WTC11 (cell line): ENCODE measurements around the gene GABARAPL2. TPM values are rescaled to one million over a fixed set of nuclear protein-coding genes. Genes with fewer than 3 reads are reported as not detected.

ENCODE experiments used
- ATAC-seq: fragments of 200-7000 bp; cut with Tn5 transposase; 2 replicates; pipeline ENCODE4 v1.10.0; 2021; ENCODE audit warnings: mild to moderate bottlenecking, moderate library complexity
- CTCF ChIA-PET: fragments of 300-600 bp; sonication (Branson Sonifier 250); formaldehyde crosslinking; loops from one replicate; lab custom pipeline; 2021; ENCODE audit warnings: antibody characterized with exemption; lab: Charles Lee
- POLR2A ChIA-PET: fragments of 350-600 bp; sonication (Branson Sonifier 250); formaldehyde crosslinking; loops from one replicate; lab custom pipeline; 2021; ENCODE audit warnings: antibody characterized with exemption; lab: Charles Lee
- DNase-seq: peaks from one replicate; pipeline ENCODE4 v3.0.0; 2021; ENCODE audit warnings: low spot score
- H3K27ac Mint-ChIP-seq: 2 replicates; pipeline ENCODE4 v1.8.0; 2021; ENCODE audit warnings: mixed read lengths
- H3K27me3 Mint-ChIP-seq: 2 replicates; pipeline ENCODE4 v1.8.0; 2021; ENCODE audit warnings: low read depth, mild to moderate bottlenecking, moderate library complexity, mixed read lengths
- H3K36me3 Mint-ChIP-seq: 2 replicates; pipeline ENCODE4 v1.8.0; 2021; ENCODE audit warnings: mixed read lengths
- H3K4me1 Mint-ChIP-seq: 2 replicates; pipeline ENCODE4 v1.8.0; 2022; ENCODE audit warnings: mixed read lengths
- H3K4me3 Mint-ChIP-seq: 2 replicates; pipeline ENCODE4 v1.8.0; 2021; ENCODE audit warnings: mild to moderate bottlenecking, moderate library complexity, mixed read lengths
- H3K9me3 Mint-ChIP-seq: 2 replicates; pipeline ENCODE4 v1.8.0; 2021; ENCODE audit warnings: mixed read lengths
- CREM ChIP-seq: sonication (generic); formaldehyde crosslinking; IDR thresholded peaks from 2 replicates; pipeline ENCODE4 v1.8.1; 2022; ENCODE audit warnings: mild to moderate bottlenecking, missing genetic modification reagents, moderate library complexity
- ESRRA ChIP-seq: sonication (generic); formaldehyde crosslinking; IDR thresholded peaks from 2 replicates; pipeline ENCODE4 v1.8.1; 2022; ENCODE audit warnings: mild to moderate bottlenecking, missing genetic modification reagents, borderline replicate concordance
- FOXJ3 ChIP-seq: sonication (generic); formaldehyde crosslinking; IDR thresholded peaks from 2 replicates; pipeline ENCODE4 v1.9.0; 2021; ENCODE audit warnings: missing genetic modification reagents, mild to moderate bottlenecking, borderline replicate concordance
- FOXK1 ChIP-seq: sonication (generic); formaldehyde crosslinking; IDR thresholded peaks from 2 replicates; pipeline ENCODE4 v1.8.0; 2022; ENCODE audit warnings: mild to moderate bottlenecking, moderate library complexity, missing genetic modification reagents
- GABPB1 ChIP-seq: sonication (generic); formaldehyde crosslinking; IDR thresholded peaks from 2 replicates; pipeline ENCODE4 v1.8.1; 2023; ENCODE audit warnings: mild to moderate bottlenecking, missing genetic modification reagents
- JAZF1 ChIP-seq: fragments of 250-450 bp; sonication (Bioruptor Pico); IDR thresholded peaks from 2 replicates; pipeline ENCODE4 v1.9.0; 2021; ENCODE audit warnings: moderate library complexity, mild to moderate bottlenecking, inconsistent platforms
- JUN ChIP-seq: sonication (generic); formaldehyde crosslinking; IDR thresholded peaks from 2 replicates; pipeline ENCODE4 v1.8.0; 2023; ENCODE audit warnings: mild to moderate bottlenecking, missing genetic modification reagents
- KAT7 ChIP-seq: sonication (generic); formaldehyde crosslinking; IDR thresholded peaks from 2 replicates; pipeline ENCODE4 v1.8.1; 2023; ENCODE audit warnings: missing genetic modification reagents, mild to moderate bottlenecking, borderline replicate concordance
- MXD4 ChIP-seq: fragments of 250-450 bp; sonication (Bioruptor Pico); IDR thresholded peaks from 2 replicates; pipeline ENCODE4 v1.8.0; 2021; ENCODE audit warnings: mild to moderate bottlenecking, moderate library complexity, borderline replicate concordance
- NR3C1 ChIP-seq: sonication (generic); formaldehyde crosslinking; conservative IDR thresholded peaks from 2 replicates; pipeline ENCODE4 v1.8.1; 2023; ENCODE audit warnings: low read depth, mild to moderate bottlenecking, missing genetic modification reagents
- SMAD3 ChIP-seq: sonication (generic); formaldehyde crosslinking; IDR thresholded peaks from 2 replicates; pipeline ENCODE4 v1.8.0; 2022; ENCODE audit warnings: missing genetic modification reagents, mild to moderate bottlenecking, borderline replicate concordance
- SMAD4 ChIP-seq: sonication (generic); formaldehyde crosslinking; IDR thresholded peaks from 2 replicates; pipeline ENCODE4 v1.8.0; 2022; ENCODE audit warnings: mild to moderate bottlenecking, missing genetic modification reagents
- ZNF138 ChIP-seq: sonication (generic); formaldehyde crosslinking; conservative IDR thresholded peaks from 2 replicates; pipeline ENCODE4 v1.8.1; 2022; ENCODE audit warnings: mild to moderate bottlenecking, moderate library complexity, missing genetic modification reagents
- ZNF219 ChIP-seq: sonication (generic); formaldehyde crosslinking; IDR thresholded peaks from 2 replicates; pipeline ENCODE4 v1.8.0; 2023; ENCODE audit warnings: missing genetic modification reagents, mild to moderate bottlenecking, borderline replicate concordance
- ZNF425 ChIP-seq: fragments of 250-450 bp; sonication (Bioruptor Pico); conservative IDR thresholded peaks from 2 replicates; pipeline ENCODE4 v1.9.0; 2021; ENCODE audit warnings: mild to moderate bottlenecking
- ZNF671 ChIP-seq: fragments of 250-450 bp; sonication (Bioruptor Pico); IDR thresholded peaks from 2 replicates; pipeline ENCODE4 v1.8.0; 2021; ENCODE audit warnings: mild to moderate bottlenecking
- total RNA-seq: library from RNA; stranded (reverse); gene quantifications from 3 replicates; pipeline ENCODE4 v1.2.3, GENCODE V29; 2021
- TF ChIP-seq, protein P1 (sequence below): sonication (generic); formaldehyde crosslinking; IDR thresholded peaks from 2 replicates; pipeline ENCODE4 v1.8.0; 2022; ENCODE audit warnings: missing genetic modification reagents
- TF ChIP-seq, protein P2 (sequence below): fragments of 250-450 bp; sonication (Bioruptor Pico); IDR thresholded peaks from 2 replicates; pipeline ENCODE4 v1.9.0; 2021; ENCODE audit warnings: mild to moderate bottlenecking
- TF ChIP-seq, protein P3 (sequence below): fragments of 200-600 bp; IDR thresholded peaks from 2 replicates; pipeline ENCODE4 v1.8.0; 2022; ENCODE audit warnings: antibody characterized with exemption
- TF ChIP-seq, protein P4 (sequence below): sonication (generic); formaldehyde crosslinking; IDR thresholded peaks from 2 replicates; pipeline ENCODE4 v1.8.1; 2023; ENCODE audit warnings: mild to moderate bottlenecking, missing genetic modification reagents

GABARAPL2 gene
- total RNA-seq, 1 experiment from 2014 or later, result 60.8 TPM

DNA sequence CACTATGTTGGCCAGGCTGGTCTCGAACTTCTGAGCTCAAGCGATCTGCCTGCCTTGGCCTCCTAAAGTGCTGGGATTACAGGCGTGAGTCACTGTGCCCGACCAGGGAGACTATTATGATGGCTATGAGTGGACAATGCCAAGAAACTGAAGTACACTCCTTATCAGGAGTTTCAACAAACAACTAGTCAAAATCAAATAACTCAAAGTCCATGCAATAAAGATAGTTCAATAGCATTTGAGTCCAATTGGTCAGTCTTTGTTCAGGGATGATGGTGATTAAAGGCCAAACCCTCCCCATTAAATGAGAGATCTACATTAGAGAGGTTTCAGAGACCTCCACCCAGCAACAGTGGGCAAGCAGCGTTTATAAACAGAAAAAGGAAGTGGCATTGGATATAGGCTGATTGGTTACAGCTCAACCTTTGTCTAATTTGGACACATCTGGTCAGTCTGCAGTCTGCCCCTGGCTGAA lies 38.3 kb upstream of the GABARAPL2 start:
- peaks cover 5% of the 10 kb centered on the region; the same call in 1 of the 2 replicates for H3K9me3 Mint-ChIP-seq
- ChIA-PET CTCF (interaction anchor here (1.4 to 1.5 kb wide), 2 partner anchors 11 to 63 kb away, joined by 3 to 6 read pairs; no protein-coding TSS in a partner anchor), POLR2A (no interaction called here)
- ATAC-seq, result no peak
- no peaks in the 10 kb centered on the region for H3K4me1 Mint-ChIP-seq
- DNase-seq, result no peak
- H3K27me3 Mint-ChIP-seq, result no peaks in the 10 kb centered on the region
- no peaks in the 10 kb centered on the region for H3K36me3 Mint-ChIP-seq
- H3K27ac Mint-ChIP-seq, result no peak overlapping the region
- TF ChIP-seq FOXK1, result no peak
- TF ChIP-seq KAT7 (CRISPR knock-in tag), result no peak
- TF ChIP-seq, protein P1, sequence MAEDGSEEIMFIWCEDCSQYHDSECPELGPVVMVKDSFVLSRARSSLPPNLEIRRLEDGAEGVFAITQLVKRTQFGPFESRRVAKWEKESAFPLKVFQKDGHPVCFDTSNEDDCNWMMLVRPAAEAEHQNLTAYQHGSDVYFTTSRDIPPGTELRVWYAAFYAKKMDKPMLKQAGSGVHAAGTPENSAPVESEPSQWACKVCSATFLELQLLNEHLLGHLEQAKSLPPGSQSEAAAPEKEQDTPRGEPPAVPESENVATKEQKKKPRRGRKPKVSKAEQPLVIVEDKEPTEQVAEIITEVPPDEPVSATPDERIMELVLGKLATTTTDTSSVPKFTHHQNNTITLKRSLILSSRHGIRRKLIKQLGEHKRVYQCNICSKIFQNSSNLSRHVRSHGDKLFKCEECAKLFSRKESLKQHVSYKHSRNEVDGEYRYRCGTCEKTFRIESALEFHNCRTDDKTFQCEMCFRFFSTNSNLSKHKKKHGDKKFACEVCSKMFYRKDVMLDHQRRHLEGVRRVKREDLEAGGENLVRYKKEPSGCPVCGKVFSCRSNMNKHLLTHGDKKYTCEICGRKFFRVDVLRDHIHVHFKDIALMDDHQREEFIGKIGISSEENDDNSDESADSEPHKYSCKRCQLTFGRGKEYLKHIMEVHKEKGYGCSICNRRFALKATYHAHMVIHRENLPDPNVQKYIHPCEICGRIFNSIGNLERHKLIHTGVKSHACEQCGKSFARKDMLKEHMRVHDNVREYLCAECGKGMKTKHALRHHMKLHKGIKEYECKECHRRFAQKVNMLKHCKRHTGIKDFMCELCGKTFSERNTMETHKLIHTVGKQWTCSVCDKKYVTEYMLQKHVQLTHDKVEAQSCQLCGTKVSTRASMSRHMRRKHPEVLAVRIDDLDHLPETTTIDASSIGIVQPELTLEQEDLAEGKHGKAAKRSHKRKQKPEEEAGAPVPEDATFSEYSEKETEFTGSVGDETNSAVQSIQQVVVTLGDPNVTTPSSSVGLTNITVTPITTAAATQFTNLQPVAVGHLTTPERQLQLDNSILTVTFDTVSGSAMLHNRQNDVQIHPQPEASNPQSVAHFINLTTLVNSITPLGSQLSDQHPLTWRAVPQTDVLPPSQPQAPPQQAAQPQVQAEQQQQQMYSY, result no peak
- TF ChIP-seq, protein P2, sequence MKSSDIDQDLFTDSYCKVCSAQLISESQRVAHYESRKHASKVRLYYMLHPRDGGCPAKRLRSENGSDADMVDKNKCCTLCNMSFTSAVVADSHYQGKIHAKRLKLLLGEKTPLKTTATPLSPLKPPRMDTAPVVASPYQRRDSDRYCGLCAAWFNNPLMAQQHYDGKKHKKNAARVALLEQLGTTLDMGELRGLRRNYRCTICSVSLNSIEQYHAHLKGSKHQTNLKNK, result no peak
- H3K4me3 Mint-ChIP-seq, result no peak overlapping the region

- Mint-ChIP-seq H3K27me3 (no peaks in the 10 kb centered on the region), H3K9me3 (peaks cover 5% of the 10 kb centered on the region; the same call in 1 of the 2 replicates), H3K4me1 (no peaks in the 10 kb centered on the region), H3K36me3 (no peaks in the 10 kb centered on the region), H3K27ac (no peak overlapping the region), H3K4me3 (no peak overlapping the region)
- POLR2A ChIA-PET, result no interaction called here
- CTCF ChIA-PET, result interaction anchor here (1.4 to 1.5 kb wide), 2 partner anchors 12 to 64 kb away, joined by 3 to 6 read pairs; no protein-coding TSS in a partner anchor
- TF ChIP-seq ZNF671 (CRISPR knock-in tag), result no peak
- TF ChIP-seq SMAD3 (CRISPR knock-in tag), result no peak
- TF ChIP-seq FOXJ3 (CRISPR knock-in tag), result no peak
- TF ChIP-seq SMAD4 (CRISPR knock-in tag), result no peak
- TF ChIP-seq ZNF138 (CRISPR knock-in tag), result no peak
- no peak for TF ChIP-seq NR3C1 (CRISPR knock-in tag)
- no peak for TF ChIP-seq CREM (CRISPR knock-in tag)
- no peak for TF ChIP-seq ZNF219 (CRISPR knock-in tag)
- no peak for TF ChIP-seq JAZF1
- TF ChIP-seq JUN, result no peak
- TF ChIP-seq ZNF425 (CRISPR knock-in tag), result no peak
- DNase-seq, result no peak
- ATAC-seq, result no peak
Observed at GRCh38 chr16:75529056-75529905, 36.9 kb upstream of the GABARAPL2 start.

GRCh38 chr16:75529959-75530358 lies 36.2 kb upstream of the GABARAPL2 start:
- Mint-ChIP-seq H3K4me3 (no peak overlapping the region), H3K27me3 (no peaks in the 10 kb centered on the region), H3K9me3 (peaks cover 5% of the 10 kb centered on the region; the same call in 1 of the 2 replicates), H3K27ac (no peak overlapping the region), H3K4me1 (no peaks in the 10 kb centered on the region), H3K36me3 (no peaks in the 10 kb centered on the region)
- DNase-seq (no peak), ATAC-seq (no peak)
- CTCF ChIA-PET, result no interaction called here
- POLR2A ChIA-PET, result no interaction called here
- TF ChIP-seq JAZF1 (no peak), ESRRA (CRISPR knock-in tag) (no peak), MXD4 (no peak), GABPB1 (no peak)
- TF ChIP-seq, protein P3, sequence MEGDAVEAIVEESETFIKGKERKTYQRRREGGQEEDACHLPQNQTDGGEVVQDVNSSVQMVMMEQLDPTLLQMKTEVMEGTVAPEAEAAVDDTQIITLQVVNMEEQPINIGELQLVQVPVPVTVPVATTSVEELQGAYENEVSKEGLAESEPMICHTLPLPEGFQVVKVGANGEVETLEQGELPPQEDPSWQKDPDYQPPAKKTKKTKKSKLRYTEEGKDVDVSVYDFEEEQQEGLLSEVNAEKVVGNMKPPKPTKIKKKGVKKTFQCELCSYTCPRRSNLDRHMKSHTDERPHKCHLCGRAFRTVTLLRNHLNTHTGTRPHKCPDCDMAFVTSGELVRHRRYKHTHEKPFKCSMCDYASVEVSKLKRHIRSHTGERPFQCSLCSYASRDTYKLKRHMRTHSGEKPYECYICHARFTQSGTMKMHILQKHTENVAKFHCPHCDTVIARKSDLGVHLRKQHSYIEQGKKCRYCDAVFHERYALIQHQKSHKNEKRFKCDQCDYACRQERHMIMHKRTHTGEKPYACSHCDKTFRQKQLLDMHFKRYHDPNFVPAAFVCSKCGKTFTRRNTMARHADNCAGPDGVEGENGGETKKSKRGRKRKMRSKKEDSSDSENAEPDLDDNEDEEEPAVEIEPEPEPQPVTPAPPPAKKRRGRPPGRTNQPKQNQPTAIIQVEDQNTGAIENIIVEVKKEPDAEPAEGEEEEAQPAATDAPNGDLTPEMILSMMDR, result no peak
- TF ChIP-seq, protein P4, sequence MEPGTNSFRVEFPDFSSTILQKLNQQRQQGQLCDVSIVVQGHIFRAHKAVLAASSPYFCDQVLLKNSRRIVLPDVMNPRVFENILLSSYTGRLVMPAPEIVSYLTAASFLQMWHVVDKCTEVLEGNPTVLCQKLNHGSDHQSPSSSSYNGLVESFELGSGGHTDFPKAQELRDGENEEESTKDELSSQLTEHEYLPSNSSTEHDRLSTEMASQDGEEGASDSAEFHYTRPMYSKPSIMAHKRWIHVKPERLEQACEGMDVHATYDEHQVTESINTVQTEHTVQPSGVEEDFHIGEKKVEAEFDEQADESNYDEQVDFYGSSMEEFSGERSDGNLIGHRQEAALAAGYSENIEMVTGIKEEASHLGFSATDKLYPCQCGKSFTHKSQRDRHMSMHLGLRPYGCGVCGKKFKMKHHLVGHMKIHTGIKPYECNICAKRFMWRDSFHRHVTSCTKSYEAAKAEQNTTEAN (CRISPR knock-in tag), result no peak
